ENCODE data around the gene MIEF2. TPM values are rescaled to one million over a fixed set of nuclear protein-coding genes. Genes with fewer than 3 reads are reported as not detected.
"Not testable (repeated sequence)": the region's sequence is repeated elsewhere in the genome, so short reads cannot be mapped to it uniquely, and the experiment has no call there.

Gene MIEF2, protein sequence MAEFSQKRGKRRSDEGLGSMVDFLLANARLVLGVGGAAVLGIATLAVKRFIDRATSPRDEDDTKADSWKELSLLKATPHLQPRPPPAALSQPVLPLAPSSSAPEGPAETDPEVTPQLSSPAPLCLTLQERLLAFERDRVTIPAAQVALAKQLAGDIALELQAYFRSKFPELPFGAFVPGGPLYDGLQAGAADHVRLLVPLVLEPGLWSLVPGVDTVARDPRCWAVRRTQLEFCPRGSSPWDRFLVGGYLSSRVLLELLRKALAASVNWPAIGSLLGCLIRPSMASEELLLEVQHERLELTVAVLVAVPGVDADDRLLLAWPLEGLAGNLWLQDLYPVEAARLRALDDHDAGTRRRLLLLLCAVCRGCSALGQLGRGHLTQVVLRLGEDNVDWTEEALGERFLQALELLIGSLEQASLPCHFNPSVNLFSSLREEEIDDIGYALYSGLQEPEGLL
- 9.3 TPM for polyA plus RNA-seq (2013, experiment 1 of 2)
- polyA plus RNA-seq (2013, experiment 2 of 2) = 7.2 TPM

DNA sequence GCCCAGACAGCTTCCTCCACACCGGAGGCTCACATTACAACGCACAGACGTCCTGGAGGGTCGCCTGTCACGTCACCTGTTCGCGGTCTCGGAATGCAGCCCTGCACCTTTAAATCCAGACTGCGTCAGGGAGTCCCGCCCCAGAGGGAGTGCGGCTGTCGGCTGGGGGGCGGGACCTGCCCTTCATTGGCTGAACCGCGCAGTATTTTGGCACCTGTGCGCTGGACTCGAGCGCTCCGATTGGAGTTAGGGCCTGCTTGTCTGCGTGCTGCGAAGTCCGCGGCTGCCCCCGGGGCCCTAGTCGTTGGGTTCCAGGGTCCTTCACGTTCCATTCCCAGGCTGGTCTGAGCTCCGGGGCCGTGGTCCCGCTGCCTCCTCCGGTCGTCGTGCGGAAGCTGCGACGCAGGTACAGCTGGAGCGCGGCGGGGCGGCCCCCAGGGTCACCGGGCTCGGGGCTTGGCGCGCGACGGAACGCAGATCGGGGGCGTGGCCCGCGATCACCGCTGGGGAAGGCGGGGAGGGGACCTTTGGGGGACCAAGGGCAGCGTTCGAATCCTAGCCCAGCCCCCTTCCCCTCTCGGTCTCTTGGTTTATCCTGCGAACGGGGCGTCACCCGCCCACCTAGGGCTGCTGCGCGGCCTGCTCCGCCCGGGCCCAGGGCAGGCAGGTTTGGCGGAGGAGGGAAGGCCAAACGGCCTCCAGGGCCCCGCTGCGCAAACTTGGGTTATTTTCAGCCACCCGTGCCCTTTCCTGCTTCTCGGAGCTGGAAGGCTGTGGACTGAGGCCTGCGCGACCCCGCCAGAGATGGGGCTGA lies at the start of gene MIEF2:
Gene MIEF2 (plus strand): TSS at position 331 of the 814 bp plus-strand sequence. CDS start 2,059 bp downstream, outside the sequence.
- Histone ChIP-seq H3K4me1 (ENCODE audit: control insufficient read depth, insufficient read depth, low read length, poor library complexity, severe bottlenecking) (peaks cover 21% of the 10 kb centered on the region), H3K36me3 (ENCODE audit: control insufficient read depth, insufficient read depth, low read length) (peaks cover 46% of the 10 kb centered on the region), H3K4me3 (ENCODE audit: extremely low read depth, insufficient read depth, low read length, poor library complexity, severe bottlenecking) (peak within 1 kb of the TSS; percentile 81), H3K9me3 (ENCODE audit: control insufficient read depth, low read length) (no peaks in the 10 kb centered on the region), H3K27ac (ENCODE audit: low read depth, low read length, severe bottlenecking) (peak within 1 kb of the TSS; percentile 89)
- 1% methylated on average over 57 to 62 of the region's 72 CpGs for WGBS, 2 experiments (ENCODE audit: insufficient coverage in 2 of 2)

DNA sequence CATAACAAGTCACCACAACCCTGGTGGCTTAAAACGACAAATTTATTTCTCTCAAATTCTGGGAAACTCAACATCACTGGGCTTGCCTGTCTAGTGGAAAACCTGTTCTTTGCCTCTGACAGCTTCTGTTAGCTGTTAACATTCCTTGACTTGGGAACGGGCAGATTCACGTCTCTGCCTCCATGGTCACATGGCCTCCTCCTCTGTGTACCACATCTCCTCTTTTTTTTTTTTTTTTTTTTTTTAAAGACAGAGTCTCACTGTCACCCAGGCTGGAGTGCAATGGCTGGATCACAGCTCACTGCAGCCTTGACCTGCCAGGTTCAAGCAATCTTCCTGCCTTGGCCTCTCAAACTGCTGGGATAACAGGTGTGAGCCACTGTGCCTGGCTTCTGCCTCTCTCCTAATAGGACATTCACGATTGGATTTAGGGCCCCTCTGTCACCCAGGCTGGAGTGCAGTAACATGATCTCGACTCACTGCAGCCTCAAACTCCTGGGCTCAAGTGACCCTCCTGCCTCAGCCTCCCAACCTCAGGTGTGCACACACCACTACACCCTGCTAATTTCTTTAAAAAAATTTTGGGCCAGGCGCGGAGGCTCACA lies 46.7 kb upstream of the MIEF2 start:
- Histone ChIP-seq H3K27ac (ENCODE audit: low read depth, low read length, severe bottlenecking) (peak overlapping the region; percentile 10), H3K36me3 (ENCODE audit: control insufficient read depth, insufficient read depth, low read length) (peaks cover 24% of the 10 kb centered on the region), H3K4me1 (ENCODE audit: control insufficient read depth, insufficient read depth, low read length, poor library complexity, severe bottlenecking) (no peaks in the 10 kb centered on the region), H3K4me3 (ENCODE audit: extremely low read depth, insufficient read depth, low read length, poor library complexity, severe bottlenecking) (no peak overlapping the region), H3K9me3 (ENCODE audit: control insufficient read depth, low read length) (no peaks in the 10 kb centered on the region)
- 77 to 91% methylated on average over 5 to 6 of the region's 7 CpGs for whole genome bisulfite sequencing, 2 experiments (ENCODE audit: insufficient coverage in 2 of 2)

DNA sequence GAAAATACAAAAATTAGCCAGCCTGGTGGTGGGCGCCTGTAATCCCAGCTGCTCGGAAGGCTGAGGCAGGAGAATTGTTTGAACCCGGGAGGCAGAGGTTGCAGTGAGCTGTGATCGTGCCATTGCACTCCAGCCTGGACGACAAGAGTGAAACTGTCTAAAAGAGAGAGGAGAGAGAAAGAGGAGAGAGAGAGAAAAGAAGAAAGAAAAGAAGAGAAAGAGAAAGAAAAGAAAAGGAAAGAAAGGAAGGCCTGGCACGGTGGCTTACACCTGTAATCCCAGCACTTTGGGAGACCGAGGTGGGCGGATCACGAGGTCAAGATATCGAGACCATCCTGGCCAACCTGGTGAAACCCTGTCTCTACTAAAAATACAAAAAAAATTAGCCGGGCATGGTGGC lies 43.6 kb upstream of the MIEF2 start:
- not testable (repeated sequence) for H3K36me3 ChIP-seq (ENCODE audit: control insufficient read depth, insufficient read depth, low read length); H3K9me3 ChIP-seq (ENCODE audit: control insufficient read depth, low read length)
- WGBS, 2 experiments (ENCODE audit: insufficient coverage in 2 of 2) = 84 to 96% methylated on average over 10 of the region's 11 CpGs

DNA sequence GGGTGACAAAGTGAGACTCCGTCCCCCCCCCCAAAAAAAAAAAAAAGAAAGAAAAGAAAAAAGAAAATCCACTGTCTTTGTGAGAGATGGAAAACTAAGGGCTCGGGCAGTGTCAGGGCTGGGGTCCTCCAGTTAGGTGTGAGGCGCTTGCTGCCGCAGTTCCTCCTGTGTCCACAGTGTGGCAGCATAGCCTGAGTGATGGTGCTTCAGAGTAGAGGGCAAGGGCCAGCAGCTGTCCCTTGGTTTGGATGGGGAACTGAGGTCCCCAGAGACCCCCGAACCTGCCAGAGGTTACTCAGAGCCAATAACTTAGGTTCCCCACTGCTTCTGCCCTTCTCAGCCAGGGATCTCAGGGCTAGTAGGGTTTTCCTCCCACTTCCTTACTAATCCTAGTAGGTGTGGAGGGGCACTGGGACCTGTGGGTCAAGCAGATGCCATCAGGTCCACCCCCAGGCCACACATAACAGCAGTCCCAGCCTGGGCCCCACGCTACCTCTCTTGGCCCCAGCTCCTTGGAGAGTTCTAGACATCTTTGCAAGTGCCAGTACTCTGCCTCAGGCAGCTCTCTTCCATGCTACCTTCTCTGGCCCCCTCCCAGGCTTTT lies 42.9 kb upstream of the MIEF2 start:
- Histone ChIP-seq H3K4me3 (ENCODE audit: extremely low read depth, insufficient read depth, low read length, poor library complexity, severe bottlenecking) (no peak overlapping the region), H3K9me3 (ENCODE audit: control insufficient read depth, low read length) (no peaks in the 10 kb centered on the region), H3K4me1 (ENCODE audit: control insufficient read depth, insufficient read depth, low read length, poor library complexity, severe bottlenecking) (peaks cover 3% of the 10 kb centered on the region), H3K27ac (ENCODE audit: low read depth, low read length, severe bottlenecking) (no peak overlapping the region), H3K36me3 (ENCODE audit: control insufficient read depth, insufficient read depth, low read length) (no peaks in the 10 kb centered on the region)
- WGBS, 2 experiments (ENCODE audit: insufficient coverage in 2 of 2) = 8 to 13% methylated on average over 4 to 5 of the region's 6 CpGs

More for the DNA sequence above, 43.6 kb upstream of the MIEF2 start:
- not testable (repeated sequence) for H3K27ac ChIP-seq (ENCODE audit: low read depth, low read length, severe bottlenecking); H3K4me3 ChIP-seq (ENCODE audit: extremely low read depth, insufficient read depth, low read length, poor library complexity, severe bottlenecking); H3K4me1 ChIP-seq (ENCODE audit: control insufficient read depth, insufficient read depth, low read length, poor library complexity, severe bottlenecking)

DNA sequence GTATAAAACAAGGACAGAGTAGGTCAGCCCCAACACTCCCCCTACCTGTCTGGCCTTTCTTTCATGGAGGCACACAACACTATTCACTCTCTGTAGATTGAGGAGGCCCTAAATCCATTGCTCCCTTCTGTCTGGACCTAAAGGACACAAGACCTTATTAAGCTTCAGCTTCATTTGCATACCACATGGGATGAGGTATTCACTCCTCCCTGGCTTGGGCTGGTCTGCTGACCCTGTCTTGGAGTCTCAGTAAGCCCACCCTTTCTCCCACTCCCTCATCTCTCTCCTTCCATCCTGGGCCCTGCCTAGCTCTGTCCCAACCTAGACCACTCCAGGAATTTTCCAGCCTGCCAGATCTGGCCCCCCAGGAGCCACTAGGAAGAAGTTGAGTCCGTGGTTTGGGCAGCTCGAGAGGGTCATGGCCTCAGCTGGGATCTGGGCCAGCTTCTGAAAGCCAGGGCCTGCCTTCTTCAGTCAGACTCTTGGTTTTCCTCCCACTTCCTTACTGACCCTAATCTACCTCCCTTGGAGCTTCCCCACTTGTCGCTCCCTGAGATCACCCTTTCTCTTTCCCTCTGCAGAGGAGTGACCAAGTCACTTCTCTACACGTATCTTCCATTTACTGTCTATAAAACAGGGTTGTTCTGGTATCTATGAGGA lies 41.6 kb upstream of the MIEF2 start:
- Histone ChIP-seq H3K36me3 (ENCODE audit: control insufficient read depth, insufficient read depth, low read length) (no peaks in the 10 kb centered on the region), H3K4me1 (ENCODE audit: control insufficient read depth, insufficient read depth, low read length, poor library complexity, severe bottlenecking) (peaks cover 6% of the 10 kb centered on the region), H3K27ac (ENCODE audit: low read depth, low read length, severe bottlenecking) (no peak overlapping the region), H3K9me3 (ENCODE audit: control insufficient read depth, low read length) (no peaks in the 10 kb centered on the region), H3K4me3 (ENCODE audit: extremely low read depth, insufficient read depth, low read length, poor library complexity, severe bottlenecking) (no peak overlapping the region)
- 69 to 90% methylated on average over 2 to 3 of the region's 4 CpGs for WGBS, 2 experiments (ENCODE audit: insufficient coverage in 2 of 2)

DNA sequence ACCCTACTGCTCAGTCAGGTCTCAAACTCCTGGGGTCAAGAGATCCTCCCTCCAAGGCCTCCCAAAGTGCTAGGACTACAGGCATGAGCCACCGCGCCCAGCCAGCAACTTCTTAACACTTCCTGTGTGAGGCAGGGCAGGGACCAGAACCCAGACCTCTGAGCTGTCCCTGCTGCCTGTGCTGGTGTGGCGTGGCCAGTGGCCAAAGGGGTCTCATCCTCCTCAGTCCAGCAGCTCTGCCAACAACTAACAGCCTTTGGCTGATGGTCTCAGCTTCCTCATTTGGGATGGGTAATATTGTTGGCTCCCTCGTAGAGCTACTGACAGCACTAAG lies 36.4 kb upstream of the MIEF2 start:
- H3K4me1 ChIP-seq (ENCODE audit: control insufficient read depth, insufficient read depth, low read length, poor library complexity, severe bottlenecking) = peaks cover 30% of the 10 kb centered on the region
- peak overlapping the region; percentile 88 for H3K27ac ChIP-seq (ENCODE audit: low read depth, low read length, severe bottlenecking)
- 65 to 71% methylated on average over 3 to 4 of the region's 4 CpGs for WGBS, 2 experiments (ENCODE audit: insufficient coverage in 2 of 2)
- H3K36me3 ChIP-seq (ENCODE audit: control insufficient read depth, insufficient read depth, low read length) = peaks cover under 1% of the 10 kb centered on the region
- no peak overlapping the region for H3K4me3 ChIP-seq (ENCODE audit: extremely low read depth, insufficient read depth, low read length, poor library complexity, severe bottlenecking)
- no peaks in the 10 kb centered on the region for H3K9me3 ChIP-seq (ENCODE audit: control insufficient read depth, low read length)

DNA sequence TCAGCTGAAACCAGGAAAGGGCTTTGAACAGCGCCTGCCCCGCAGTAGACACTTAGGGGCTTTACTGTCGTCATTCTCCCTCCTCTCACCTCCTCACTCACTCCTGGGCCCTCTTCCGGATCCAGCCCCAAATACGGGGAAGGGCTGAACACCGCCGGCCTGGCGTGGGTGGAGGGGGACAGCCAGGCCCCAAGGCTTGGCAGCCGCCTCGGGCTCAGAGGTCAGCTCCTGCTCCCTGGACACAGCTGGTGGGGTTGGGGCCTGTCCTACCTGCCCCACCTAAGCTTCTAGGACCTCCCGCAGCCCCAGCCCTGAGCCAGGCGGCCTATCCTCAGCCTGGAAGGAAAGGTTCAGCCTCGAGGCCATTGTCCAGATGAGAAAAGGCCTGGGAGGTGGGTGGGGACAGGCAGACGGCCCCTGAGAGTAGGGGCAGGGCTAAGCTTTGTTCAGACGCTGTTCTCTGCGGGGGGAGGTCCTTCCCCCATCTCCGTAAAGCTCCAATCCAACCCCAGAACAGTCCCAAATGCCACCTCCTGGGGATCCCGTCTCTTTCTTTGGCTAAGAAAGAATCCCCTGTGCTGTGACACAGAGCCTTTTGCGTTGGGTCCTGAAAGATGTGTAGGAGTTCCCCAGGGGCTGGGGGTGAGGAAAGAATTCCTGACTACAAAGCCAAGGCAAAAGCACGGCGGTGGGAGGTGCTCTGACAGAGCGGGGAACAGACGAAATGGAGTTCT lies 35.9 kb upstream of the MIEF2 start:
- peak overlapping the region; percentile 88 for H3K27ac ChIP-seq (ENCODE audit: low read depth, low read length, severe bottlenecking)
- WGBS, 2 experiments (ENCODE audit: insufficient coverage in 2 of 2) = 5 to 8% methylated on average over 15 to 18 of the region's 23 CpGs

DNA sequence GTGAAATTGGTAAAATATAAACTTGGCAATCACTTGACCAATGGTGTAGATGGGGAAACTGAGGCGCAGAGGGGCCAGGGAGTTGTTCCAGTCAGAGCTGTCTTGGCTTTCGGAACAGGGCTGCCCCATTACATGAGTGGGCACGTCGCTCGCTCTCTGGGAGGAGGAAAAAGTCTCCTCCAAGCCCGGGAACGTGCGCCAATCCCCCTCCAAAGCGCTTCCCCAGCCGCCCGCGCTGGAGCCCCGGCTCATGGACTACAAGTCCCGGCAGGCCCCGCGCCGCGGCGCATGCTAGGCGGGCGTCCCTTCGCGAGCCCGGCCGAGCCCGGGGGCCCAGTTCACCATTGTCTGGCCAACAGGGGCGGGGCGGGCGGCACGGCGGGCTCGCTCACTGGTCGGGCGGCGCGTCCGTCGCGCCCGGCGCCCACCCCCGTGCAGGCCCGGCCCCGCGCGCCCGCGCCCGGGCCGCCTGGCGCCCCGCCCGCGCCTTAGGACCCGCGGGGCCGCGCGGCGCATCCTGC lies 35.3 kb upstream of the MIEF2 start, which contains the start of gene LLGL1:
Gene LLGL1 (plus strand): TSS at position 515 of the 521 bp plus-strand sequence. CDS start 48 bp downstream, outside the sequence.
- H3K4me3 ChIP-seq (ENCODE audit: extremely low read depth, insufficient read depth, low read length, poor library complexity, severe bottlenecking) = peak within 1 kb of the TSS; percentile 85
- H3K4me1 ChIP-seq (ENCODE audit: control insufficient read depth, insufficient read depth, low read length, poor library complexity, severe bottlenecking) = peaks cover 30% of the 10 kb centered on the region
- H3K9me3 ChIP-seq (ENCODE audit: control insufficient read depth, low read length) = no peaks in the 10 kb centered on the region
- peak within 1 kb of the TSS; percentile 88 for H3K27ac ChIP-seq (ENCODE audit: low read depth, low read length, severe bottlenecking)
- WGBS, 2 experiments (ENCODE audit: insufficient coverage in 2 of 2) = 0 to 1% methylated on average over 38 to 57 of the region's 60 CpGs
- peaks cover 11% of the 10 kb centered on the region for H3K36me3 ChIP-seq (ENCODE audit: control insufficient read depth, insufficient read depth, low read length)

More for the DNA sequence above, 35.9 kb upstream of the MIEF2 start:
- H3K36me3 ChIP-seq (ENCODE audit: control insufficient read depth, insufficient read depth, low read length) = peaks cover 6% of the 10 kb centered on the region
- H3K4me1 ChIP-seq (ENCODE audit: control insufficient read depth, insufficient read depth, low read length, poor library complexity, severe bottlenecking) = peaks cover 30% of the 10 kb centered on the region
- peak overlapping the region; percentile 22 for H3K4me3 ChIP-seq (ENCODE audit: extremely low read depth, insufficient read depth, low read length, poor library complexity, severe bottlenecking)
- no peaks in the 10 kb centered on the region for H3K9me3 ChIP-seq (ENCODE audit: control insufficient read depth, low read length)

DNA sequence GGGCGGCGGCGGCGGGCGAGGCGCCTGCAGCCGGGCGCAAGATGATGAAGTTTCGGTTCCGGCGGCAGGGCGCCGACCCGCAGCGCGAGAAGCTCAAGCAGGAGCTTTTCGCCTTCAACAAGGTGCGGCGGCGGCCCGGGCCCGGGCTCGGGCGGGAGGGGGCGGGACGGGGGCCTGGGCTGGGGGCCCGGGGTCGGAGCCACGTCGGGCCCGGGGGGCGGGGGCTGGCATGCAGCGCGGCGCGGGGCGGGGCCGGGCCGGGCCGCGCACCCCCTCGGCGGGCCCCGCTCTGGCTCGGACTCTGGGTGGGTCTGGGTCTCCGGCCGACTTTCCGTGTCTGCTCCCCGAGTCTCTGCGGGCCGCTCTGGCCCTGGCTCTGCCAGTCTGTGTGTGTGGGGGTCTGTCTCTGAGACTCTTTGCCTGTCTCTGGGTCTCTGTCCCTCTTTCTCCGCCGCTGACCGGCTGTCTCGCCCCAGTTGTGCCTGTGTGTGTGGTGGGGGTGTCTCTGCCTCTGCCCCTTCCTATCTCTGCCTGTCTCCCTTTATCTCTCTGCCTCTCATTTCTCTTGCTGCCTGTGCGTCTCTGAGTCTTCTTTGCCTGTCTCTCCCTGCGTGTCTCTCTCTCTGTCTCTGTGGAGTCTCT lies 34.7 kb upstream of the MIEF2 start:
- peak overlapping the region; percentile 45 for H3K27ac ChIP-seq (ENCODE audit: low read depth, low read length, severe bottlenecking)
- H3K36me3 ChIP-seq (ENCODE audit: control insufficient read depth, insufficient read depth, low read length) = peaks cover 11% of the 10 kb centered on the region
- H3K4me3 ChIP-seq (ENCODE audit: extremely low read depth, insufficient read depth, low read length, poor library complexity, severe bottlenecking) = peak overlapping the region; percentile 85
- H3K9me3 ChIP-seq (ENCODE audit: control insufficient read depth, low read length) = no peaks in the 10 kb centered on the region
- peaks cover 33% of the 10 kb centered on the region for H3K4me1 ChIP-seq (ENCODE audit: control insufficient read depth, insufficient read depth, low read length, poor library complexity, severe bottlenecking)
- WGBS, 2 experiments (ENCODE audit: insufficient coverage in 2 of 2) = 0 to 1% methylated on average over 22 to 24 of the region's 57 CpGs
